WI38 (cell line): ENCODE results near the gene SMCO1.
"Not testable (repeated sequence)": the region's sequence is repeated elsewhere in the genome, so short reads cannot be mapped to it uniquely, and the experiment has no call there.

Experiments
- H3K4me3 ChIP-seq: 2 replicates; pipeline ENCODE4 v1.5.1; 2011; ENCODE audit warnings: low read depth, mild to moderate bottlenecking, control low read depth, low read length
- CTCF ChIP-seq: IDR thresholded peaks from 2 replicates; pipeline ENCODE4 v1.5.1; 2012; ENCODE audit warnings: low read depth, mild to moderate bottlenecking, control low read depth, low read length

SMCO1 gene

DNA sequence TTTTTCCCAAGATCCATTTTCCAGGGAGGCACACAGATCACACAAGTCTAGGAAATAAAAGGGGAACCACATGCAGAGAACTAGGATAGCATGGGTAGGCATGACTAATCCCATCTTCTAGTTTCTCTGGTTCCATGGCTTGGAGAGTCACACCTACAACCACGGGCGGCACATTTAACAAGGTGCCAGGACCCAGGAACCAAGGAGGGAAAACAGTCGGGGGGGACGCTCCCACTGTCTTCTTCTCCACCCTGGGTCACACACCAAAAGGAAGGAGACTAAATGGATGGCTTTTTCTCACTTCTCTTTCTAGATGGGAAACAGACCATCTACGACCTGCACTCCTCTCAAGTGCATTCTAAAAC is 4.6 kb upstream of the SMCO1 start:
- H3K4me3 ChIP-seq: no peak overlapping the region
- TF ChIP-seq CTCF: no peak

- peak; percentile 49 for TF ChIP-seq CTCF
- no peak overlapping the region for H3K4me3 ChIP-seq
Observed at GRCh38 chr3:196518966-196519717, 4.0 kb upstream of the SMCO1 start.

DNA sequence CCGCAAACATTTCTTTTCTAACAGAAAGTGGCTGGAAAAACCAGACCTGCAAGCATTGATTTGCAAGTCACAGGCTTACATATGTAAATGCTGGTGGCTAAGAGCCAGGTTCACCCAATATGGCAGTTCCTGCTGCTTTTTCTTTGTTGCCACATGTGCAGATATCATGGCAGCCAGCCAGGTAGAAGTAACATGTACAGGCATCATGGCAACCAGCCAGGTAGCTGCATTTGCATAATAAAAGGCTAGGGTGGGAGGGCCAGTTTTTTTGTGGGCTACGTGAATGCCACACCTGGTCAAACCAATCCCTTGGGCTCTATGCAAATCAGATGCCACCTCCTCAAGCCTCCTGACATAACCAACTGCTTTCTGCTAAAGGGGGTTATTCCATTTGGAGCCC is 2.8 kb upstream of the SMCO1 start:
- H3K4me3 ChIP-seq: no peak overlapping the region
- no peak for TF ChIP-seq CTCF

DNA sequence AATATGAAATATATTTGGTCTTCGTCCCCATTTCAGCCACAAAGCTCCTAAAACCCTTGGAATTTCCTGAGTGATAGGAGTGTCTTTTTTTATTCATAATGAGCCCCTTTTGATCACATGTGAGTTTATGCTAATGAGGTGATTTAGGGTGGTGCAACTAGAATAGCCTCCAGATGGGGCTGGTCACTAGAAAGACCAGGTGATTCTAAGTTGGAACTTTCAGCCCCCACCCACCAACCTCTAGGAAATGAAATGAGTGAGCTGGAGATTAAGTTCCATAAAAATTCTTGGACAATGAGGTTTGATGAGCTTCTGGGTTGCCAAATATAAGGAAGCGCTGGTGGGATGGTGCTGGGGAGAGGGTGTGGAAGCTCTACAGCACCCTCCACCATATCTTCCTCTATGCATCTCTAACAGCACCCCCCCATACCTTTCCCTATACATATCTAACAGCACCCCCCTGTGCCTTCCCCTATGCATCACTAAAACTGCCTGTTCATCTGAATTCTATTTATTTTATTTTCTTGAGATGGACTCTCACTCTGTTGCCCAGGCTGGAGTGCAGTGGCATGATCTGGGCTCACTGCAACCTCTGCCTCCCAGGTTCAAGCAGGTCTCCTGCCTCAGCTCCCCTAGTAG is 2.1 kb upstream of the SMCO1 start:
- no peak for TF ChIP-seq CTCF
- no peak overlapping the region for H3K4me3 ChIP-seq

DNA sequence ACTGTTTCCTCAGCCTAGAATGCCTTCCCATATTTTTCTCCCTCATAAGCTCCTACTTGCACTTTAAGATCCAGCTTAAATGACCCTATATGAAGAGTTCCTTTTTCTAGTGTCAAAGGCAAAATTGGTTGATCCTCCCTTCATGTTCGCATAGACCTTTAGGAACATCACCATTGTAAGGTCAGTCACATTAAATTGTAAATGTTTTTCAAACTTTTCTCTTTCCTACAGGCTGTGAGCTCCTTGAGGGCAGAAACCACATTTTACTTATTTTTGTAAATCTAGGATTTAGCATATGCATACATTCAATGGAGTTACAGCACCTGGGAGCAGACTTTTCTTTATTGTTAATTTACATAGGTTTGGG is 813 bp downstream of the SMCO1 start:
- no peak for TF ChIP-seq CTCF
- H3K4me3 ChIP-seq: no peak overlapping the region

GRCh38 chr3:196513697-196514349 is 1.3 kb downstream of the SMCO1 start:
- TF ChIP-seq CTCF: no peak
- H3K4me3 ChIP-seq: no peak overlapping the region

DNA sequence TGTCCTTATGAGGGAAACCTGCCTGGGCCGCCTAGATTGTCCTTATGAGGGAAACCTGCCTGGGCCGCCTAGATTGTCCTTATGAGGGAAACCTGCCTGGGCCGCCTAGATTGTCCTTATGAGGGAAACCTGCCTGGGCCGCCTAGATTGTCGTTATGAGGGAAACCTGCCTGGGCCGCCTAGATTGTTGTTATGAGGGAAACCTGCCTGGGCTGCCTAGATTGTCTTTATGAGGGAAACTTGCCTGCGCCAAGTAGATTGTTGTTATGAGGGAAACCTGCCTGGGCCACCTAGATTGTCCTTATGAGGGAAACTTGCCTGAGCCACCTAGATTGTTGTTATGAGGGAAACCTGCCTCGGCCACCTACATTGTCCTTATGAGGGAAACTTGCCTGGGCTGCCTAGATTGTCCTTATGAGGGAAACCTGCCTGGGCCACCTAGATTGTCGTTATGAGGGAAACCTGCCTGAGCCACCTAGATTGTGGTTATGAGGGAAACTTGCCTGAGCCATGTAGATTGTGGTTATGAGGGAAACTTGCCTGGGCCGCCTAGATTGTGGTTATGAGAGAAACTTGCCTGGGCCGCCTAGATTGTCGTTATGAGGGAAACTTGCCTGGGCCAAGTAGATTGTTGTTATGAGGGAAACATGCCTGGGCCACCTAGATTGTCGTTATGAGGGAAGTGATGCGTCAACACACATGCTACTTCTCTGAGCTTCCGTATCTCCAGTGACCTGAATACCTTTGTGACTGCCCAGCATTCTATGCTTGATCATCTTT is 3.3 kb downstream of the SMCO1 start:
- not testable (repeated sequence) for H3K4me3 ChIP-seq

DNA sequence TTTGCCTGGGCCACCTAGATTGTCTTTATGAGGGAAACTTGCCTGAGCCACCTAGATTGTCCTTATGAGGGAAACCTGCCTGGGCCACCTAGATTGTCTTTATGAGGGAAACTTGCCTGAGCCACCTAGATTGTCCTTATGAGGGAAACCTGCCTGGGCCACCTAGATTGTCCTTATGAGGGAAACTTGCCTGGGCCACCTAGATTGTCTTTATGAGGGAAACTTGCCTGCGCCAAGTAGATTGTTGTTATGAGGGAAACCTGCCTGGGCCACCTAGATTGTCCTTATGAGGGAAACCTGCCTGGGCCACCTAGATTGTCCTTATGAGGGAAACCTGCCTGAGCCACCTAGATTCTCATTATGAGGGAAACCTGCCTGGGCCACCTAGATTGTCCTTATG is 4.0 kb downstream of the SMCO1 start:
- H3K4me3 ChIP-seq: not testable (repeated sequence)
